Loucy (cell line): ENCODE data around the gene ARHGAP10.

Experiments used
- H2AFZ ChIP-seq: fragments of 200-600 bp; sonication (generic); 2 replicates; pipeline ENCODE4 v1.6.0; 2016; ENCODE audit warnings: antibody characterized with exemption, mild to moderate bottlenecking, low read length, moderate library complexity
- H3F3A ChIP-seq: fragments of 200-600 bp; 2 replicates; pipeline ENCODE4 v1.6.0; 2016; ENCODE audit warnings: antibody characterized with exemption, low read depth, mild to moderate bottlenecking
- H3K27me3 ChIP-seq: fragments of 200-600 bp; sonication (generic); 2 replicates; pipeline ENCODE4 v1.6.1; 2014; ENCODE audit warnings: low read length, mild to moderate bottlenecking; ENCODE audit not compliant: insufficient read depth, poor library complexity, severe bottlenecking
- H3K36me3 ChIP-seq: fragments of 200-600 bp; sonication (generic); 2 replicates; pipeline ENCODE4 v1.6.1; 2016; ENCODE audit warnings: low read length; ENCODE audit not compliant: insufficient read depth
- H3K4me1 ChIP-seq: fragments of 200-600 bp; sonication (generic); 2 replicates; pipeline ENCODE4 v1.5.1; 2014; ENCODE audit warnings: low read length, mild to moderate bottlenecking; ENCODE audit not compliant: insufficient read depth, poor library complexity, severe bottlenecking
- H3K4me2 ChIP-seq: fragments of 200-600 bp; sonication (generic); 2 replicates; pipeline ENCODE4 v1.6.0; 2014; ENCODE audit warnings: antibody characterized with exemption, low read length, low read depth, mild to moderate bottlenecking; ENCODE audit not compliant: poor library complexity, severe bottlenecking
- H3K4me3 ChIP-seq: fragments of 200-600 bp; sonication (generic); 2 replicates; pipeline ENCODE4 v1.5.1; 2014; ENCODE audit warnings: low read length, mild to moderate bottlenecking, mixed read lengths; ENCODE audit not compliant: poor library complexity, severe bottlenecking
- H3K79me2 ChIP-seq: fragments of 200-600 bp; sonication (generic); 2 replicates; pipeline ENCODE4 v1.6.1; 2014; ENCODE audit warnings: low read length; ENCODE audit not compliant: insufficient read depth
- H3K9ac ChIP-seq: fragments of 200-600 bp; sonication (generic); 2 replicates; pipeline ENCODE4 v1.6.0; 2014; ENCODE audit warnings: mild to moderate bottlenecking, low read depth, low read length, moderate library complexity; ENCODE audit not compliant: poor library complexity, severe bottlenecking
- H3K9me2 ChIP-seq: fragments of 200-600 bp; sonication (generic); replicated peaks from 2 replicates; pipeline ENCODE4 v1.6.1; 2016; ENCODE audit warnings: low read depth, low read length, mixed read lengths
- H3K9me3 ChIP-seq: fragments of 200-600 bp; sonication (generic); 2 replicates; pipeline ENCODE4 v1.6.1; 2014; ENCODE audit warnings: mild to moderate bottlenecking, antibody characterized with exemption, low read length, low read depth; ENCODE audit not compliant: insufficient read depth
- H4K20me1 ChIP-seq: fragments of 200-600 bp; sonication (generic); 2 replicates; pipeline ENCODE4 v1.6.0; 2014; ENCODE audit warnings: antibody characterized with exemption, low read length, mild to moderate bottlenecking; ENCODE audit not compliant: insufficient read depth, poor library complexity, severe bottlenecking
- EZH2phosphoT487 ChIP-seq: fragments of 200-600 bp; IDR thresholded peaks from 2 replicates; pipeline ENCODE4 v1.6.1; 2018; ENCODE audit warnings: antibody characterized with exemption, mild to moderate bottlenecking, moderate library complexity, borderline replicate concordance
- TF ChIP-seq, protein P1 (sequence below): fragments of 200-600 bp; sonication (generic); conservative IDR thresholded peaks from 2 replicates; pipeline ENCODE4 v1.5.1; 2014; ENCODE audit warnings: mild to moderate bottlenecking, antibody characterized with exemption, low read length

ARHGAP10 gene

DNA sequence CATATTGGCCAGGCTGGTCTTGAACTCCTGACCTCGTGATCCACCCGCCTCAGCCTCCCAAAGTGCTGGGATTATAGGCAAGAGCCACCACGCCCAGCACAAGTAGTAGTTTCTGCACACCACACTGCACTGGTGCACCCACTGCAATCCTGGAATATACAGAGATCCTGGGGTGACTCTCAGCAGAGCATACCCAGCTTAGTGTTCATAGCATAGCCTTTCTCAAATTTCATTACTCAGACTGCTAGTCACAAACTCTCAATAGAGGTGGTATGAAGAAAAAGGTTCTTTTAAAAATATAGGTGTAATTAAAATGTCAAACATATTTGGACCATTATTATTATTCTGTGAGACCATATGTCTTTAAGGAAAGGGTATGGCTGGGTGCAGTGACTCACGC lies 6.2 kb upstream of the ARHGAP10 start:
- no peaks in the 10 kb centered on the region for H3K9me3 ChIP-seq

DNA sequence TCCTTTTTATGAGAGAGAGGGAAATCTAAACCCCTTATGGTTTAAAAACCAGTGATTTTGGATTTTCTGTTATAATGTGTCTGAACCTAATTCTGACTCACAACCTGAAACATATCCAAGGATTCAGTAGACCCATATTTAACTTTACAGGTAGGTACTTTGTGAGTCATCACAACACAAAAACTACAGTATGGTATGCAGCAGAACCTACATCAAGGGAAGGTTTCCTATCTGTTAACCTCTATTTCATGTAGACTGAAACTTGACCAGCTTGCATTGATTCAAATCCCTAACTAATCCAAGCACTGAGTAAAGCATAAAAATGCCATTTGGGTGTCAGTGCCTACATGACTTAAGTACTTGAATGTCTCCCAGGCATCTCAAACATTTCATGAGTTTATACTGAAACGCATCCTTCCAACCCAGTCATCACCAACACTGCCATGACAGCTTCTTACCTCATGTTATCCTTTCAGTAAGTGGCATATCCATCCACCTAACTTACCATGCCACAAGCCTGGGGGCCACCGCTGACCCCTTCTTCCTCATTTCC lies 4.3 kb upstream of the ARHGAP10 start:
- Histone ChIP-seq H3K79me2 (peaks cover 3% of the 10 kb centered on the region; the same call in 1 of the 2 replicates), H3K9me3 (no peaks in the 10 kb centered on the region), H3F3A (no peaks in the 10 kb centered on the region), H3K27me3 (peaks cover 6% of the 10 kb centered on the region), H3K9ac (no peak overlapping the region), H3K4me3 (no peak overlapping the region), H3K4me2 (no peak overlapping the region), H3K9me2 (no peaks in the 10 kb centered on the region), H2AFZ (no peak overlapping the region), H3K4me1 (peaks cover 6% of the 10 kb centered on the region), H3K36me3 (no peaks in the 10 kb centered on the region), H4K20me1 (no peaks in the 10 kb centered on the region)
- TF ChIP-seq, protein P1, sequence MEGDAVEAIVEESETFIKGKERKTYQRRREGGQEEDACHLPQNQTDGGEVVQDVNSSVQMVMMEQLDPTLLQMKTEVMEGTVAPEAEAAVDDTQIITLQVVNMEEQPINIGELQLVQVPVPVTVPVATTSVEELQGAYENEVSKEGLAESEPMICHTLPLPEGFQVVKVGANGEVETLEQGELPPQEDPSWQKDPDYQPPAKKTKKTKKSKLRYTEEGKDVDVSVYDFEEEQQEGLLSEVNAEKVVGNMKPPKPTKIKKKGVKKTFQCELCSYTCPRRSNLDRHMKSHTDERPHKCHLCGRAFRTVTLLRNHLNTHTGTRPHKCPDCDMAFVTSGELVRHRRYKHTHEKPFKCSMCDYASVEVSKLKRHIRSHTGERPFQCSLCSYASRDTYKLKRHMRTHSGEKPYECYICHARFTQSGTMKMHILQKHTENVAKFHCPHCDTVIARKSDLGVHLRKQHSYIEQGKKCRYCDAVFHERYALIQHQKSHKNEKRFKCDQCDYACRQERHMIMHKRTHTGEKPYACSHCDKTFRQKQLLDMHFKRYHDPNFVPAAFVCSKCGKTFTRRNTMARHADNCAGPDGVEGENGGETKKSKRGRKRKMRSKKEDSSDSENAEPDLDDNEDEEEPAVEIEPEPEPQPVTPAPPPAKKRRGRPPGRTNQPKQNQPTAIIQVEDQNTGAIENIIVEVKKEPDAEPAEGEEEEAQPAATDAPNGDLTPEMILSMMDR, result no peak
- no peak for TF ChIP-seq EZH2phosphoT487

More for the DNA sequence above, 6.2 kb upstream of the ARHGAP10 start:
- Histone ChIP-seq H3K9me2 (no peaks in the 10 kb centered on the region), H3K4me1 (no peaks in the 10 kb centered on the region), H3K79me2 (no peaks in the 10 kb centered on the region), H4K20me1 (no peaks in the 10 kb centered on the region), H3K9ac (no peak overlapping the region), H3K4me2 (no peak overlapping the region), H3K36me3 (no peaks in the 10 kb centered on the region), H2AFZ (no peak overlapping the region), H3K4me3 (no peak overlapping the region), H3F3A (no peaks in the 10 kb centered on the region), H3K27me3 (no peaks in the 10 kb centered on the region)
- TF ChIP-seq, protein P1, result no peak
- no peak for TF ChIP-seq EZH2phosphoT487

DNA sequence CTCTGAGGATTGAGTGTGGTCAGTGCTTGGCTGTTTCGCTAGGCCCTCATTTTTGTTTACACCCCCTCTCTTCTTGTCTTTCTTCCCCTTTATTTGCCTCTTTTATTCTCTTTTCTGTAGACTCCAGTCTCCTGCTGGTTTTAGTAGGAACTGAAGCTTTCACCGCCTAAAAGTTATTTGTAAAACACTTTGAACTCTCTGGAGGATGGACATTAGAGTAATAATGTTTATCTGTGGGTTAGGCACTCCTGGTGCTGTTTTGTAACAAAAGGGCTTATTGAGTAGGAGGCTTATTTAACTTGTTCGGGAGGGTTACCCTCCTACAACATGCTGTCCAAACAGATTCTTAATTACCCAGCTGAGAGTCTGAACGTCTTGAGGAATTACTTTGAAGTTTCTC lies 1.6 kb upstream of the ARHGAP10 start:
- peaks cover 30% of the 10 kb centered on the region for H3K79me2 ChIP-seq
- no peak overlapping the region for H3K9ac ChIP-seq
- peaks cover 12% of the 10 kb centered on the region for H4K20me1 ChIP-seq
- H3K4me3 ChIP-seq, result no peak overlapping the region
- no peaks in the 10 kb centered on the region for H3K9me3 ChIP-seq
- H3F3A ChIP-seq, result no peaks in the 10 kb centered on the region
- no peaks in the 10 kb centered on the region for H3K9me2 ChIP-seq
- H3K4me2 ChIP-seq, result no peak overlapping the region
- peaks cover 33% of the 10 kb centered on the region for H3K4me1 ChIP-seq
- H3K36me3 ChIP-seq, result no peaks in the 10 kb centered on the region
- no peak for TF ChIP-seq EZH2phosphoT487
- TF ChIP-seq, protein P1, result 0 out of 2 replicates have a peak, but pooled peaks have one; percentile 12
- H3K27me3 ChIP-seq, result peaks cover 15% of the 10 kb centered on the region
- H2AFZ ChIP-seq, result no peak overlapping the region
